CD4-positive, alpha-beta T cell treated with Interleukin-21 for 1 hour (primary cell): ENCODE measurements around the gene CADPS.

ENCODE experiments used
- DNase-seq: peaks from one replicate; pipeline ENCODE4 v3.0.0-alpha.2; 2020

CADPS gene

DNA sequence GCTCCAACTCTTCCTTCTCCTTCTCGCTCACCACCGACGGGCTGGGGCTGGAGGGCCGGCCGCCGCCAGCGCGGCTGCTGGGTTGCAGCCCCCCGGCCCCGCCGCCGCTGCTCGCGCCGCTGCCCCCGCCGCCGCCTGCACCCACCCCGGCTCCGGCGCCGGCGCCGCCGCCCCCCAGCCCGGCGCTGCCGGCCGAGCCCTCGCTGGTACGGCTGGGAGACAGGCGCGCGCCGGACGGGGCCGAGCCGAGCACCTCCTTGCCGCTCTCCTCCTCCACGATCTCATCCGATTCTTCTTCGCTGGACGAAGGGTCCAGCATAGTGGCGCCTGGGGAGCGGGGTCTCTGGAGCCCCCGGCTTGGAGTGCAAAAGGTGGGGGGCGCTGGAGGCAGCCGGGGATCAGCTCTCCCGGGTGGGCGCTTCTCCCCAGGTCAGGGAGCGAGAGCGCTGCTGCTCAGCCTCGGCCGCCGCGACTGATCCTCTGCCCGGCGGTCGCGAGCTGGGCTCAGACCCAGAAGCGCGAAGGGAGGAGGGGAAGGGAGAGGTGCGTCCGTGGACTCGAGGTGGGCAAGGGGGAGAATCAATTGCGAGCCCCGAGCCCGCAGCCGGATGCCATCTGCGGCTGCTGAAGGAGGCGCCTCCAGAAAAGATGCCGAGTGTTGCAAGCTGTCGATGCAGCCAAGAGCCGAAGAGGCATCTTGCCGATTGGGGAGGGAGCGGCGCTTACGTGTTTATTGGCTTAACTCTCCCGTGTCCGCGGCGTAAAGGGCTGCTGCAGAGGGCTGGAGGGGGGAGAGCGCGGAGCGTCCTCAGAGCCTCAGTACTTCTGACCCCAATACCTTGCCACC is at the start of gene CADPS:
CADPS (minus strand) TSS at position 706 of the 847 bp plus-strand sequence; CDS start at position 319, 387 bp downstream.
- no peak for DNase-seq

DNA sequence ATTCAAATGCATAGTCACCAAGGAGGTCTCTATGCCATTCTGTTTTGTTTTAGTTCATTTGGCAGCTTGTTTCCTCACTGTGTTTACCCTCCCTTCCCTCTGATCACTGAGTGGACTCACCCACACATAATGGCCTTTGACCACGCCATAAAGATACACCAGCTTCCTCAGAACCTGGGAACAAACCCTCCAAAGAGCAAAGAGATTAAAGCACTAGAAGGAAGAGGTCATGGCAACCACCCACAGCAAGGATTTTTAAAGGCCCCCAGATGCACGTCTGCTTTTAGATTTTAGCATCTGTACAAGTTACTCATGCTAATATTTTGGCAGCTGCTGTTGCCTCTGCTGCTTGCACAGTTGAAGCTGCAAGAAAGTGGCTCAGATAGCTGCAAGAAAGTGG is 47.9 kb upstream of the CADPS start:
- DNase-seq: no peak

DNA sequence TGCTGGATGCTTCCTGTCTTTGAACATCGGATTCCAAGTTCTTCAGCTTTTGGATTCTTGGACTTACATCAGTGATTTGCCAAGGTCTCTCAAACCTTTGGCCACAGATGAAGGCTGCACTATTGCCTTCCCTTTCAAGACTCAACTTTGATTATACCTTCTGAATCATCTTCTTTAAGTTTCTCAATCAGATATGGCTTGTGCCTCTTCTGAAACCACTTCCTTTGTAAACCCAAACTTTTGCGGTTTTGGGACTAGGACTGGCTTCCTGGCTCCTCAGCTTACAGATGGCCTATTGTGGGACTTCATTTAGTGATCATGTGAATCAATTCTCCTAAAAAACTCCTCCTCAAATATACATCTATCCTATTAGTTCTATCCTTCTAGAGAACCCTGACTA is 47.1 kb upstream of the CADPS start:
- DNase-seq: no peak

DNA sequence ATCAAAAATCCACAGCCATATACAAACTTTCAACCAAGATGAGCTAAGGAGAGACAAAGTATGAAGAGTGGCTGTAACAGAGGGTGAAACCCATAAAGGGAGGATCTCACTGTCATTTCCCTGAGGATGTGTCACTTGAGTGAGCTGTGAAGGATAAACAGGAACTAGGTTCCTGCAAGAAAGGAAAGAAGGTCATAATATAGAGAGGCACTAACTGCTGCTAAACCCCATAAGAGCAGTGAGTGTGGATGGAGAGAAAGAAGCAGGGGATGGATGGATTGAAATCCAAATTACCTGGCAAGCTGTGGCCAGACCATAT is 45.2 kb upstream of the CADPS start:
- no peak for DNase-seq

DNA sequence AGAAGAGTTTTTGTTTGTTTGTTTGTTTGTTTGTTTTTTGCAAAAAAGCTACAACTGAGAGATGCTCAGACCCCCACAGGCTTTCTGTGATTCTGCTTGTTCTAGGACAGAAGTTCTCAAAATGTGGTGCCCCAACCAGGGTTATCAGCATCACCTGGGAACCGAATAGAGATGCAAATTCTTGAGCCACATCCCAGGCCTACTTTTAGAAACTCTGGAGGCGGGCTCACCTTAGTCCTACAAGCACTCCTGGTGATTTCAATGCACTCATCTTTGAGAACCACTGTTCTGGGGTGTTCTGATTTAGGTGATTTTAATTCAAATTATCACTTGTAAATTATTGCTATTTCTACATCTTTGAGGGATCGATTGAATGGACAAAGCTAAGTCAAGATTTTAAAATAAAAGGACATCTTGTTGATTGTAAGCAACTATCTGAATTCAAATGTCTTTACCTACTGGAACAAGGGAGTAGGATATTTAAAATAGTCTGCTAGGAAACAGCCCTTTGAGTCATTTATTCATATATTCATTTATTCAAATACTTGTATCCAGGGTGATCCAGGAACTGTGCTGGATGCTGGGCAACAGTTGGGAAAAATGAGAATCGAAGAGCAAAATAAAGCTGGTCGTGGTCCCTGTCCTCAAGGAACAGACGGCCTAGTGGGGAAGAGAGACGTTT is 44.7 kb upstream of the CADPS start:
- no peak for DNase-seq

DNA sequence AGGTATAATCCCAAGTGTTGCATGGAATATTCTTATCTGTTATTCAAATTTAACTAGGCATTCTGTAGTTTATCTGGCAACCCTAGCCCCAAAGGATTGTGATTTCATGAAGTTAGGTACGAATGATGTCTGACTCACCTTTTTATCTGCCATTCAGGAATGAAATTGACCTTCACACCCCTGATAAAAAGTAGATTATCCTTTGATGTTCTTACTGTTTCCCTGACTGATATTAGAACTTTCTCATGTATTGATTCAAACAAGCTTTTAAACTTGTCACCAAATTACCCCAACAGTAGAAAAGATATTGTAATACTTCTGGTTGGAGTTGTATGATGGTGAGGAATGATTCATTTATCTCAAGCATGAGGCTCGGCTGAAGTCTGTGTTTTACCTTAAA is 43.6 kb upstream of the CADPS start:
- DNase-seq: no peak

DNA sequence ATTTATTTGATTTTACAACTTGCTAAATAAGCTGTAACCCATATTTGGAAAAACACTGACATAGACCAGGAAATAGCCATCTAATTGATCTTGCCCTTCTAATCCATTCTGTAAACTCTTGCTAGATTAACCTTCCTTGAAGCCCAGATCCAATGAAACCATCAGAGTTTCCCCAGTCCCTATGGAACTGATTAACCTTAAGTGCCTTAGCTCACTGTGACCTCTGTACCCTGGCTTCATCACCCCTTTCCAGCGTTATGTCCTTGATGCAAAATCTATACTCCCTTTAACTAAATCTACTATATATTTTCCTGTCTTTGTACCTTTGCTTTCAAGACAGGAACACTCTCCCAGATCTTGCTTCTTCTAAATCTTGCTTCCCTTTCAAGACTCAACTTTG is 42.9 kb upstream of the CADPS start:
- no peak for DNase-seq

DNA sequence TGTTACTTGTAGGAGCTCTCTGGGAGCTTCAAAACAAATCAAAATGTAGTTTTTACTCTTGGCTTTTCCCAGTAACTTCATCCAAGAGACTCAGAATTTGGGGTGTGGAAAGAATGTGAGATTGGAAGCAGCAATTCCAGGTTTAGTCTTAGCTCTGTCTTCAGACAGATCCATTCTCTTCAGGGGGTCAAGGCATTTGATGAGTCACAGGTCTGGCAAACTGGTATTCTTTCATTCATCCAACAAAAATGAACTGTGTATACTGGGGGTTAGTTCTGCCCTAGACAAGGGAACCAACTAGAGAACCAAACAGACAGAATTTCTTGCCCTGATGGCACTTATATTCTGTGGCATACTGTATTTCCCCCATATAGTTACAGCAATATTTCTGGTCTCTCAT is 36.3 kb upstream of the CADPS start:
- no peak for DNase-seq

DNA sequence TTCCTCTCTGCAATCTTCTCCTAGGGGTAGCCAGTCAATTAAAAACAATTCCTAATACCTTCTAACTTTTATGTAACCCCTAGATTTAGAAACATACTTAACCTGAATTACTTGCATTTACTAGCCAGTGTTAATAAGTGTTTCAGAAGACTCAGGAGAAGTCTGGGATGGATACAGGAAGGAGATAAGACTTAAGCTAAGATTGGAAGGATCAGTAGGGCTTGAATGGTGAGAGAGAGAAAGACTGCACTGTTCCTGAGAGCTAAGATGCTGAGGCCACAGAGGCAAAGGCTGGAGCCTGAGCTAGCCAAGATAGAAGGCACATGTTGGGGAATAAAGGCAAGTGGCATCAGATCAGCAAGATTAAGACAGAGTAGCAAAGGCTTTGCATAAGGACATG is 30.1 kb upstream of the CADPS start:
- no peak for DNase-seq

DNA sequence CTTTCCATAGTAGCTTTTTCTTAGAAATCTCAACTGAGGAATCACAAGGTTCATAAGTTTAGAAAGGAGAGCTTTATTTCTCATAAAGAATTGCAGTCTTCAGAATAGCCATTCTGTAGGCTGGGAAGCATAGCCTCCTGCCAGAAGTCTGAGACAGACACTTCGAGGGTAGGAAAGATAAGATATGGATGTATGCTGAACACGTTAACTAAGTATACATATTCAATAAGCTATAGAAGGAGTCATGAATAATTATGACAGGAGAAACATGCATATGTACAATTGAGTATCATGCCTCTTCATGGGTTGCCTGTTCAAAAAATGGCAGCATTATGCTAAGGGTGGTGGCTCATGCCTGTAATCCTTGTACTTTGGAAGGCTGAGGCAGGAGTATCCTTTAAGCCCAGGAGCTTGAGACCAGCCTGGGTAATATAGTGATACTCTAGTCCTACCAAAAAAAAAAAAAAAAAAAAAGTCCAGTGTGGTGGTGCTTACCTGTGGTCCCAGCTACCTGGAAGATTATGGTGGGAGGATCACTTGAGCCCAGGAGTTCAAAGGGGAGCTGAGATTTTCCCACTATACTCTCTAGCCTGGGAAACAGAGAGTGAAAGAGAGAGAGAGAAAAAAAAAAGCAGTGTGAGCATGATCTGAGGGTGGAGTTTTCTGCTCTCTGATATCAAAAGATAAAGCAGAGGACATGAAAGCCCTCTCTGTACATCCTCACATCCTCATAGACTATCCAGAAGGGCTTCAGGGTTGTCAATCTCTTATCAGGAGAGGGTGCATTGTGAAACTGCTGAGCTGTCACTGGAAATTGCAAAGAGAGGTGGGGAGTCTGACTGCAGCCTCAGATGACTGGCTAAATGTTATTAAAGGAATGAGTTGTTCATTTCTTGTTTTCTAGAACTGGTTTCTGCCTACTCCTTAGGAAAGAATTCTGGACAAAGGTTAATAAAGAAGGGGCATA is 23.6 kb upstream of the CADPS start:
- DNase-seq: no peak

DNA sequence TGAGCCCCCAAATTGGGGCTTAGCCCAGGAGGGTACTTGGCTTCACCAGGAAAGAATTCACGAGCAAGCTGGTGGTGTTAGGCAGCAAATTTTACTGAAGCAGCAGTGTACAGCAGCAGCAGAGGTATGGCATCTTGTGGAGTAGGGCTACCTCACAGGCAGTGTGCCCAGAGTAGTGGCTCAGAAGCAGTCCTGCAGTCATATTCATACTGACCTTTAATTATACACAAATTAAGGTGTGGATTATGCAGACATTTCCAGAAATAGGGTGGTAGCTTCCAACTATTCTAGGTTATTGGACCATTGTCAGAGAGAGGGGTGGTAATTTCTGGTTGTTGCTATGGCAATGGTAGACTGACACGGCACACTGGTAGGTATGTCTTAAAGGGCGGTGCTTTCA is 20.7 kb upstream of the CADPS start:
- no peak for DNase-seq

DNA sequence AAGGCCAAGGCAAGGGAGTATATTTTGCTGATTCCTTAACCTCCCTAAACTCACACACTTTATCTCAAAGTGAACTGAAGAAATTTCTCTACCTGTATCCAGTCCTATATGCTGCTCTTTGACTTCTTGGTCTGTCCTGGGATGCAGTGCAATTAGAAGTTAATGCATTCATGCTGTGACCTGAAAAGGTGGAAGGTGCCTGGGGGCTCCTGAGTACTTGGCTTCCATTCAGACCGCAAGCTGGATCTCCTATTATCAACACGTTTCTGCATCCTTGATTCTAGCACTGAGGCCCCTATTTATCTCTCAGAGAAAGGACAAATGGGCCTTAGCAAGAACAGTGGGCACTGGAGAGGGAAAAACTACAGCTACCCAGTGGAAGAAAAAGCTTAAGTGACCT is 17.7 kb upstream of the CADPS start:
- DNase-seq: no peak

DNA sequence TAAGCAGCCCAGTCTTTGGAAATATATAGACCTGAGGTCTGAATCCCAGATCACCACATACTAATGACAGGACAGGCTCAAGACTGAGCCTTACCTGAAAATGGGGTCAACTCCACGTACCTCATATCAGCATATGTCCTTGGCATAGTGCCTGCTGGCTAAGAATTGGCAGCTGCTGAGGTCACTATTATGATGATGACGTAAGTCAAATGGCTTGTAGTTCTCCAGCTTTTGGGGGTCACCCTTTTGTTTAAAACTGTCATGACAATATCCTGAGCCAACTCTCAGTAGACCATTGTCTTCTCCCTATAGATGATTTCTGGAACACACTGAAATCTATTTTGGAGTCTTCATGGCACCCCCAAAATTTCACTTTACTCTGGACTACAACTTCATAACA is 16.8 kb upstream of the CADPS start:
- no peak for DNase-seq

DNA sequence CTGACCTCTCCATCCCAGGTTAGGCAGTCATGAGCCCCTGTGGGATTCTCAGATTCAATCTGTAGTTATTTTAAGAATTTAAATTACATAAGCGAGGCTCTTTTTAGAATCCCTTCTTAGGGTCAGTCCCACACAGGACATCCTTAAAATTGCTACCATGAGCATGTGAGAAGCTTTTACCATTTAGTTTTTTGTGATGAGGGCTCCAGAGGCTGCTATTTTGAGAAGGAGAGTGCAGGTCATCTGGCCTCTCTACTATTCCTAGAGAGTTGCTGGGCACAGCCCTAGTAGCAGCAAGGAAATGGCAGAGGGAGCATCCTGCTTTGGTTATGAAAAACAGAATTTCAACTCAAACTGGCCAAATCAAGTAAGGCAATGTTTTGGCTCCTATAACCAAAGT is 13.6 kb upstream of the CADPS start:
- no peak for DNase-seq

DNA sequence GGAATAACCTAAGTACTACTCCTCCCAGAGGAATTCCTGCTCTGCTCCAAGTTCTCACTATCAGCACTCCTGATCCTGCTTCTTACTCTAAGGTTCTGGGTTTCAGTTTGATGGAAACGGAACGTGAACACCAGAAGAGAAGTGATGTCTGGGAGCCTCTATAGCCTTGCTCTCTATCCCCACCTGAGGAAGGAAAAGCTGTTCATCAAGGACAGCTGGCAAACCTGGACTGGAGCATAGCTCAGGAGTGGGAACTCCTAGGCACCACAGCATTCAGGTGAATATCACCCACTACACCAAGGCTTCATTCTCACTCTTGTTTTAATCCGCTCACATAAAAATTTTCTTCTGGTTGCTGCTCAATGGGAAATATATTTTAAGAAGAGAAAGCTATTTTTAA is 13.0 kb upstream of the CADPS start:
- no peak for DNase-seq

DNA sequence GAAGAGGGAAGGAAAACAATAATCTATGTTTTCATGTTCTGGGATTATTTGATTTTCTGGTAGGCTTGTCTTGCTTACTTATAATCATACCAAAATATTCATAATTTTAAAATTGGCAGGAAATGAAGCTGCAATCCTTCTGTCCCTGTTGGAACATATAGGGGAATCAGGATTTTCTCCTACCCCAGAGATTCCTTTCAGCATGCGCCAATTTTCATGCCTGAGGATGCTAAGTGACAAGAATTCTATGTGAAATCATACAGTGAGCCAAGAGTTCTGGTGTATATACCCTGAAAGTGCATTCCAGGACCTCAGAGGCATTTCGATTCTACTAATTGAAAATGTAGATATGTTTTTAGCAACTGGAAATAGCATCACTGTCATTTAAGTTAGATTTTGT is 9.9 kb upstream of the CADPS start:
- no peak for DNase-seq

DNA sequence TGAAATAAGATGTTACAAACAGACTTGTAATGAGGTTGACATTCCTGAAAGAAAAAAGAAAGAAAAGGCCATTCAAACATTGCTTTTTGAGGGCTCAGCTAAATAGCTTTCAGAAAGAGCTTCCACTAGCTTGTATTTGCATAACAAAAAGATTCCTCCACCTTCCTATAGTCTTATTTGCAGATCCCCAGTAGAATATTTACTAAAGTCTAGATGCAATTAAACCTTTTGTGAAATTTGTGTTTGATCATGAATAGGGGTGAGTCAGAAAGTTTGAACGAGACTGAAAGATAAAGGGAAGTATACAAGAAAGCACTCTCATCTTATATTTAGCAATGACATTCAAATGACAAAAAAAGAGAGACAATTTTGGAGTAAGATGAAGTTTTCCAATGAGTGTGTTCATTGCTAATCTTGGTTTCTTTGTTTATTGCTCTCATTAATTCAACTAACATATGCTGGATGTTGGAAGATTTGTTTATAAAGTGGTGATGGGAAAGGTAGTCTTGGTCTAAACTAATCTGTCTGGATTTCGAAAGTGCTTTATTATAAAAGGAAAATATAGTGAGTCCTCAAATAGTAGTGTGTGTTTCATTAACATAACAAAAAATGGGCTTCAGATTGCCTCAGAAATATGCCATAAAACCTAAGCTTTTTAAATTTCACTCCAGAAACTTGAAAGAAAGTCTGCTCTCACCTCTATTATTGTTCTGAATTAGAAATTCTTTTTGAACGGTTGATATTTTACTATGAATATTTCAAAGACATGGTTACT is 9.1 kb upstream of the CADPS start:
- no peak for DNase-seq

DNA sequence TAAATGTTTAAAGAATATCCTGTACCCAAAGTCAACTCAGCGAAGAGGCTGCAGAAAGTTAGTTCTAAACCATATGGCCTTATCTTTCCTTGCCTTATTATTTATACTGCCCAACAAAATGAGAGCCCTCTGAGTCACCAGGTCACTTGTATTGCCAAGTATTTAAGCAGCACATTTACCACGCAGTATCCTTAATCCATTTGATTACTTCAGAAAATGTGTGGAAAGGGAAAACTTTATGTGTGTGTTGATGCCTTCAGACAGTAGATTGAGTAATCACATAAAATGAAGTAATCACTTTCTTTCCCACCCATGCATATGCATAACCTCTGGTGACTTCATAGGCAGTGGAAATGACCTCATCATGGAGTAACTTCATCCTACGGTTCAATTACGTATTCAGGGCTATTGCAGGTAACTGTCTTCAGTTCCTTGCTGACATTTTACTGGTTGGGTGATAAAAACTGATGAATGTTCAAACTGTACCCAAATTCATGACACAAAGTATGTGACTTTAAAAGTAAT is 7.5 kb upstream of the CADPS start:
- no peak for DNase-seq

DNA sequence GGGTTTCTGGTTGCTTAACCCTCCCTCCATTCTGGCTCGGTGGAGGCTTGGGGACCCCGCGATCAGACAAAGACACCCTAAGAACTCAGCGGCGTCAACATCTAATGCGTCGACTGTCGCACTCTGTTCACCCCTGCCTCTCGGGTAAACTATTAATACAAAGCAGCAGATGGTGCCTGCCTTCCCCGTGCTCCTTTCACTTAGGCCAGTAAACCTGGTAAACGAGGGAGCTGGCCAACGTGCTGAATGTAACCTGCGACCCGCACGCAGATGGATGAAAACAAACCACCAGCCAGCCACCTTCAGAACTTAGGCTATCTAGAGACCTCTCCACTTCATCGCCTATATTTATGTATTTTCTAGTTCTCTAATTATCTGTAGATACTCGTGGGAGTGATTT is 848 bp upstream of the CADPS start:
- no peak for DNase-seq

DNA sequence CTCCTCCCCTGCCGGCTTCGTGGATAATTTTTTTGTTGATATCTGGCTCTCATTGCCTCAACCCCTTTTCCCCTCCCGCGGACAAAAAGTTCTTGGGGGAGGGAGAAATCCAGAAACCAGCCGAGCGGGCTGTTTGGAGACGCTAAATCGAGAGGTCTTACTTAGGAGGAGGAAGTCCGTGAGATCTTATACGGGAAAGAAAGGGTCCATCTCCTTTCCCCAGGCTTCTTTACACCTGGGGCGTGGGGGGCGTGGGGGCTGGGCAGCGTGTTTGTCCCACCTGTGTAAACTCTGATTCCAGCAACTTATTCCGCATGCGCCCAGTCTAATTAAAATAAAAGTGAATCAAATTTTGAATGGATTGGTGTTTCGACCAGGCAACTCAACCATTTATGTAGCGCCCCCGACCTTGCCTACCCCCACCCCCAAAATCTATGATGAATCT is 364 bp upstream of the CADPS start:
- DNase-seq: no peak

DNA sequence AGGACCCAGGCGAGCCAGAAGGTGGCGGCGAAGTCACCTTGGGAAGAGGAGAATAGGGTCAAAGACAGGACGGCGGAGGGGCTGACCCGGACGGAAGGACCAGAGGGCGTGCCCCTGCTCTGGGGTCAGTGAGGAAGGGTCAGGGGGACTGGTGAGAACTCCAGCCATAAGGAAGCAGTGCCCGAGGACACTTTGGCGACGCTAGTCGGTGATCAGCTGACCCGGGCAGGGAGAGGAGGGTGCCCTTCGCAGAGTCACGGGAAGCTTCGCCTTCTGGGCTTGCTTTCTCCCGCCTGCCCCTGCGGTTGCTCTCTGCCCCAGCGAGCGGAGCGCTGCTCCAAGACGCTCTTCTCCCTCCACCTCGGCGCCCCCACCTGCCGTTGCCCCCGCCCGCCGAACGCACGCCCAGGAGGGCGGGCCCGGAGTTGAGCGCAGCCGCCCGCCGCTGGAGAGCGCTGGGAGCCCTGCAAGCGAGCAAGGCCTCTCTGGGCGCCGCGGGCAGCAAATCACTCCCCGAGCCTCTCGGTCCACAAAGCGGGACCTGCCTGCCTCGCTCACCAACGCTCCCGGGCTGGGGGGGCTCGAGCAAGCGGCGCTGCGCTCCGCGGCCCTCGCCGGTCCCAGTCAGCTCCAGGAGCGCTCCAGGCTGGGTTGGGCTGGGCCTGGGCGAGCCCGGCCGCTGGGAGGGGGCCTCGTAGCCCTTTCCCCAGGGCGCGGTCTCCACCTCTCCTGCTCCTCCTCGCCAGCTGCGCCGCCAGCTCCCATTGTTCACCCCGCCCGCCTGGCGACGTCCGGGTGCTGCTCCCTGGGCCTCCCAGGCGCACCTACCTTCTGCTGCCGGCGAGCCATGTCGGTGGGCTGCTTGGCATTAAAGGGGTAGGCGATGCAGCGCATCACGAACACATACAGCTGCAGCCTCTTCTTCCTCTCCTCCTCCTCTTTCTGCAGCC is 1.2 kb downstream of the CADPS start:
- no peak for DNase-seq

DNA sequence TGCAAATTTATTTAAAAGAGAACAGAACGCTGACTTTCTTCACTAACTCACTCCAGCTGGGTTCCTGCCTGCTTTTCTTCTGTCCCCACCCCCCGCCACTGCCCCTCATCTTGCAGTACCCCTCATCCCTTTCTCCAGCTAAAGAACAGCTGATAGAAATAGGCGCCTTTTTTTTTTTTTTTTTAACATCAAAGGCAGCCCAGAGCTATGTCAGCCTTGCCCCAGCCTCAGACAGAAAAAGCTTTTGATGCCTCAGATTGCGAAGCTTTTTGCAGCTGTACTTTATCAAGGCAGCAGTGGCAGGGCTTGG is 1.8 kb downstream of the CADPS start:
- DNase-seq: no peak
